Measurements from ENCODE around the gene MRPS10. TPM values are rescaled to one million over a fixed set of nuclear protein-coding genes. Genes with fewer than 3 reads are reported as not detected.
"Not testable (repeated sequence)": the region's sequence is repeated elsewhere in the genome, so short reads cannot be mapped to it uniquely, and the experiment has no call there.

MRPS10 gene
- total and polyA plus RNA-seq, 7 donors, result 27.7 to 41.4 (median 33.0) TPM

DNA sequence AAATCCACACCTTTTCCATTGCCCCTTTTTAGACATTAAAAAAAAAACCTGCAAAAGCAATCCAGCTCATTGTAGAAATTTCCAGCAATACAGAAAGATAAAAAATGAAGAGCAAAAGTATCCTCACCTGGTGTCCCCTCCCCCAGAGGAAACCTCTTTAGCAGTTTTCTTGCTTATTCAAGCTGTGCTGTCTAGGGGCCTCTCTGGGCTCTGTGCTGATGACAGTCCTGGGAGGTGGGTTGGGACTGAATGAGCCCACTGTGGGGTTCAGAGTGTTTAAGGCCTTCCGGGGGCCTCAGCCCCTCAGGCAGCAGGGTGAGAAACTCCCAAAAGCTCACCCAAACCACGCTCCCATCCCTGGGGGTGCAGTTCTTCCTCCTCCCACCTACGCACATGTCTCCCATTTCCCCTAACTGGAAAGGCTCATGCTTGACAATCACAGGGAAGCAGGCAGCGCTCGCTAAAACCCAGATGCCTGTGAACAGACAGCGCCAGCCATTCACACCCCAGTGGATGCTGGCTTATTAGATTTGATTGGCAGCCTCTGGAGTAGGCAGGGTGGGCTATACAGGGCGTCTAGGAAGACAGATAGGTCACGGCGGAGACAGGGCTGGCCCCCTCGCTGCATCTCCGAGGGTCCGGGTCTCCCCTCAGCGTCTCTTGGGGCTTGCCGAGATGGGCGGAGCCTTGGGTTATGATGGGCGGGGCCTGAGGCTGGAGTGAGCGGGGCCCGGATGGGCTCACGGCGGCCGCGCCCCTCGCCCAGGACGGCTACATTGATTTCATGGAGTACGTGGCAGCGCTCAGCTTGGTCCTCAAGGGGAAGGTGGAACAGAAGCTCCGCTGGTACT lies 39.9 kb downstream of the MRPS10 start:
- no peaks in the 10 kb centered on the region for H3K9me3 ChIP-seq
- WGBS, 2 donors, result 22 to 64% methylated on average over 27 of the region's 27 CpGs
- no peaks in the 10 kb centered on the region for H3K4me1 ChIP-seq
- no peak overlapping the region for H3K4me3 ChIP-seq
- H3K36me3 ChIP-seq, result no peaks in the 10 kb centered on the region
- TF ChIP-seq, protein P1, sequence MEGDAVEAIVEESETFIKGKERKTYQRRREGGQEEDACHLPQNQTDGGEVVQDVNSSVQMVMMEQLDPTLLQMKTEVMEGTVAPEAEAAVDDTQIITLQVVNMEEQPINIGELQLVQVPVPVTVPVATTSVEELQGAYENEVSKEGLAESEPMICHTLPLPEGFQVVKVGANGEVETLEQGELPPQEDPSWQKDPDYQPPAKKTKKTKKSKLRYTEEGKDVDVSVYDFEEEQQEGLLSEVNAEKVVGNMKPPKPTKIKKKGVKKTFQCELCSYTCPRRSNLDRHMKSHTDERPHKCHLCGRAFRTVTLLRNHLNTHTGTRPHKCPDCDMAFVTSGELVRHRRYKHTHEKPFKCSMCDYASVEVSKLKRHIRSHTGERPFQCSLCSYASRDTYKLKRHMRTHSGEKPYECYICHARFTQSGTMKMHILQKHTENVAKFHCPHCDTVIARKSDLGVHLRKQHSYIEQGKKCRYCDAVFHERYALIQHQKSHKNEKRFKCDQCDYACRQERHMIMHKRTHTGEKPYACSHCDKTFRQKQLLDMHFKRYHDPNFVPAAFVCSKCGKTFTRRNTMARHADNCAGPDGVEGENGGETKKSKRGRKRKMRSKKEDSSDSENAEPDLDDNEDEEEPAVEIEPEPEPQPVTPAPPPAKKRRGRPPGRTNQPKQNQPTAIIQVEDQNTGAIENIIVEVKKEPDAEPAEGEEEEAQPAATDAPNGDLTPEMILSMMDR (IDR thresholded peaks at IDR 0.05), result no peak
- TF ChIP-seq EP300 (IDR thresholded peaks at IDR 0.05), result no peak
- TF ChIP-seq POLR2AphosphoS5 (IDR thresholded peaks at IDR 0.05), result no peak
- no peak for TF ChIP-seq POLR2A (IDR thresholded peaks at IDR 0.05)
- H3K27ac ChIP-seq, result no peak overlapping the region
- peaks cover 0 to 8% (median 0%) of the 10 kb centered on the region in 3 donors for H3K27me3 ChIP-seq
- intact Hi-C loops (cut with DNase I), result no loop called here
- no peak for DNase-seq

DNA sequence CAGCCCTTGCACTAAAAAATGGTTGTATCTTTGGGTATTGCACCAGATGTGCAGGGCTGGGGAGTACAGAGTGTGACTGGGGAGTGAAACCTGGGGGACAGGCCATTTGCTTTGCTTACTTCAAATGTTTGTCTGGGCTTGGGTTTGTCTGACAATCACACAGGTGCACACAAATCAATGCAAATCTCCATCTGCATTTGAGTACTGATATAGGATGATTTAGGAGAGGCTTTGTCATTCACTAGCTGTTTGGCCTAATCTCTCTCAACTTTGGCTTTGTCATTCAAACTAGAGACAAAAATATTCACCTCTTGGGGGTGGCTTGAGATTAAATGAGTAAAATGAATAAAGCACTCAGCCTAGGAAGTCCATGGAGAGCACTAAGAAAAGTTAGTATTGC lies 40.7 kb downstream of the MRPS10 start:
- H3K4me3 ChIP-seq, result no peak overlapping the region
- DNase-seq, result no peak
- no peak for TF ChIP-seq POLR2A (IDR thresholded peaks at IDR 0.05)
- no peak for TF ChIP-seq EP300 (IDR thresholded peaks at IDR 0.05)
- no peak for TF ChIP-seq POLR2AphosphoS5 (IDR thresholded peaks at IDR 0.05)
- TF ChIP-seq, protein P1 (IDR thresholded peaks at IDR 0.05), result no peak
- no peaks in the 10 kb centered on the region for H3K4me1 ChIP-seq
- H3K36me3 ChIP-seq, result no peaks in the 10 kb centered on the region
- H3K27me3 ChIP-seq, result peaks cover 0 to 8% (median 0%) of the 10 kb centered on the region in 3 donors
- H3K27ac ChIP-seq, result no peak overlapping the region
- H3K9me3 ChIP-seq, result no peaks in the 10 kb centered on the region
- intact Hi-C loops (cut with DNase I), result no loop called here

DNA sequence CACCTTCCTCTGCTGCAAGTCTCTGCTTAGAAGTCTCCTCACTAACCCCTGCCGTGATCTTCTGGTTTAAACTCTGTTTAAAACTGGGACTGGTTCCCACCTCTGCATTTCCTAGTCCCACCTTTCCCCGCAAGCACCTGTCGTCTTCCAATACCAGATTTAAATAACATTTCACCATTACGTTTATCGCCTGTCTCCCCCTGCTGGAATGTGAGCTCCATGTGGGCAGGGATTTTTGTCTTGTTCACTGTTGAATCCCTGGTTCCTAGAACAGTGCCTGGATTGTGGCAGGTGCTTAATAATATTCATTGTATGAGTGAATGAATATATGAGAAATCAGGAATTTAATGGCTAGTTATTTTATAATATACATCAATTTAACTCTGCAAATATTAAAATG lies 41.8 kb downstream of the MRPS10 start:
- H3K9me3 ChIP-seq, result no peaks in the 10 kb centered on the region
- DNase-seq, result no peak
- H3K36me3 ChIP-seq, result no peaks in the 10 kb centered on the region
- H3K4me3 ChIP-seq, result no peak overlapping the region
- H3K4me1 ChIP-seq, result no peaks in the 10 kb centered on the region
- TF ChIP-seq POLR2AphosphoS5 (IDR thresholded peaks at IDR 0.05) (no peak), POLR2A (IDR thresholded peaks at IDR 0.05) (no peak), EP300 (IDR thresholded peaks at IDR 0.05) (no peak)
- intact Hi-C loops (cut with DNase I), result no loop called here
- WGBS, 2 donors, result 76 to 81% methylated on average over 5 of the region's 5 CpGs
- H3K27me3 ChIP-seq, result peaks cover 0 to 8% (median 0%) of the 10 kb centered on the region in 3 donors
- H3K27ac ChIP-seq, result no peak overlapping the region

DNA sequence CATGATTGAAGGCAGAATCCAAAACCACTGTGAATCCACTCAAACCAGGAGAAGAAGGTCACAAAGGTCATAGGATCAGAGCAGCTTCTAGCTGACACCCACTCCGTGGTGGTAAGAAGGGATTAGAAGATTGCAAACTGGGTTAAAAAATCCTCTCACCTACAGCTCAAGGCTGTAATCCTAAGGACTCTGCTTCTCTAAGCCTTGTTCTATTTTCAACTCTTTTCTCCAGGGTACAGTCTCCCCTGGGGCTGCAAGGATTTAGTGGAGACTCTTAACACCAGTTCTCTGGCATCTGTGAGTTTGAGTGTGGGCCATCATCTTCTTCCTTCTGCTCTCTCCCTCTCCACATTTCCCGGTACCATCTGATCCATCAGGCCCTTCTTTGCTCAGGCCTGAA lies 44.6 kb downstream of the MRPS10 start, which contains the start of gene GUCA1A:
Gene GUCA1A, plus strand, starts transcription at position 264 of the 400 bp plus-strand sequence. CDS start 250 bp downstream, outside the sequence.
- no peaks in the 10 kb centered on the region for H3K4me1 ChIP-seq
- H3K27ac ChIP-seq, result no peak within 1 kb of the TSS
- intact Hi-C loops (cut with DNase I), result no loop called here
- H3K27me3 ChIP-seq, result no peaks in the 10 kb centered on the region
- no peaks in the 10 kb centered on the region for H3K36me3 ChIP-seq
- 86 to 90% methylated on average over 2 of the region's 2 CpGs for WGBS, 2 donors
- no peak within 1 kb of the TSS for H3K4me3 ChIP-seq
- TF ChIP-seq, protein P1 (IDR thresholded peaks at IDR 0.05), result no peak
- TF ChIP-seq POLR2AphosphoS5 (IDR thresholded peaks at IDR 0.05) (no peak), POLR2A (IDR thresholded peaks at IDR 0.05) (no peak), EP300 (IDR thresholded peaks at IDR 0.05) (no peak)
- no peaks in the 10 kb centered on the region for H3K9me3 ChIP-seq
- DNase-seq, result no peak

DNA sequence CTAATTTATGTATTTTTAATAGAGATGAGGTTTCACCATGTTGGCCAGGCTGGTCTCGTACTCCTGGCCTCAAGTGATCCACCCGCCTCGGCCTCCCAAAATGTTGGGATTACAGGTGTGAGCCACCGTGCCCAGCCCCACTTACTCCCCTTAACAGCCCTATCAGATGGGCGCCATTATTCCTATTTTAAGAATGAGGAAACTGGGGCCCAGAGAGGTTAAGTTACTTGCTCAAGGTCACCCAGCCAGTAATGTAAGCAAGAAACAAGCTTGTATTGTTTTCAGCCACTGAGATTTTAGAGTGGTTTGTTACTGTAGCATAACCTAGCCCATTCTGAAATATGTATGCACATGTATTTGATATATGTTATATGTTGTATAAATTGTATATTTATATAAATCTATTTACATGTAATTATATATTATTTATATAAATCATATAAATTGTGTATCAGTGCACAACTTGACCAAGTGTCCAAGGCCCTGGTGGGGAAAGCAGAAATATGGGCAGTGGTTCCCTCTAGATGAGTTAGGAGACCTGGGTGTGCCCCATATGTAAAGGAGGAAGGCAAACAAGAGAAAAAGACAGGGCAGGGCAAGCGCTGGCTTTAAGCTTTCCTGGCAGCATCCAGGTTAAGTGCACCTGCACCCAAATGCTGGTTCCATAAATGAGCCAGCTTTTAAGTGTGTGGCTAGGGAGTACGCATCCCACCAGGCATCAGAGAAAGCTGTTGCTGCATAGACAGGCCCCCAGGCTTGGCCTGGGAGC lies 45.7 kb downstream of the MRPS10 start:
- Histone ChIP-seq H3K4me1 (no peaks in the 10 kb centered on the region), H3K36me3 (no peaks in the 10 kb centered on the region), H3K27ac (no peak overlapping the region), H3K9me3 (no peaks in the 10 kb centered on the region), H3K4me3 (no peak overlapping the region), H3K27me3 (no peaks in the 10 kb centered on the region)
- intact Hi-C loops (cut with DNase I), result no loop called here
- DNase-seq, result no peak
- 58 to 83% methylated on average over 7 of the region's 7 CpGs for WGBS, 2 donors
- TF ChIP-seq POLR2A (IDR thresholded peaks at IDR 0.05) (no peak), EP300 (IDR thresholded peaks at IDR 0.05) (no peak), POLR2AphosphoS5 (IDR thresholded peaks at IDR 0.05) (no peak)
- TF ChIP-seq, protein P1 (IDR thresholded peaks at IDR 0.05), result no peak

DNA sequence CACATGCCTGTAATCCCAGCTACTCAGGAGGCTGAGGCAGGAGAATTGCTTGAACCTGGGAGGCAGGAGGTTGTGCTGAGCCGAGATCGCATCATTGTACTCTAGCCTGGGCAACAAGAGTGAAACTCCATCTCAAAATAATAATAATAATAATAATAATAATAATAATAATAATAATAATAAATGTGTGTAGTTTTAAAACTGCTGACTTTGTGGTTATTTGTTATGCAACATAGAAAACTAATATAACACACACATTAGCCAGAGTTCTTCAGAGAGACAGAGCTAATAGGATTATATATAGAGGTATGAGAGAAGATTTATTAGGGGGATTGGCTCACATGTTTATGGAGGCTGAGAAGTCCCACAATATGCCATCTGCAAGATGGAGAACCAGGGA lies 47.9 kb downstream of the MRPS10 start:
- intact Hi-C loops (cut with DNase I); H3K4me3 ChIP-seq: not testable (repeated sequence)

More for the DNA sequence above, 47.9 kb downstream of the MRPS10 start:
- not testable (repeated sequence) for DNase-seq, H3K27me3 ChIP-seq, H3K4me1 ChIP-seq, H3K36me3 ChIP-seq, H3K27ac ChIP-seq, H3K9me3 ChIP-seq
- WGBS, 2 donors, result 76 to 96% methylated on average over 2 of the region's 2 CpGs
